NCI-H128 (cell line): Measurements from ENCODE around the gene CACNB4.
"Not testable (repeated sequence)": the region's sequence is repeated elsewhere in the genome, so short reads cannot be mapped to it uniquely, and the experiment has no call there.

Experiments used
- DNase-seq: peaks from one replicate; lab custom pipeline; 2025; ENCODE audit not compliant: unreplicated experiment; lab: John Stamatoyannopoulos, UW

Gene CACNB4

GRCh38 chr2:151946899-151947812, 151.7 kb downstream of the CACNB4 start:
- DNase-seq, result no peak

- no peak for DNase-seq
Observed at GRCh38 chr2:151946250-151946884, 152.5 kb downstream of the CACNB4 start.

GRCh38 chr2:151945602-151946001, 153.2 kb downstream of the CACNB4 start:
- DNase-seq, result no peak

- DNase-seq, result no peak
Observed at GRCh38 chr2:151945186-151945585, 153.7 kb downstream of the CACNB4 start.

- no peak for DNase-seq
Observed at GRCh38 chr2:151943461-151943860, 155.4 kb downstream of the CACNB4 start.

- not testable (repeated sequence) for DNase-seq
Observed at GRCh38 chr2:151942540-151943205, 156.2 kb downstream of the CACNB4 start.

- no peak for DNase-seq
Observed at GRCh38 chr2:151937966-151938365, 160.9 kb downstream of the CACNB4 start.

- no peak for DNase-seq
Observed at GRCh38 chr2:151936626-151937025, 162.2 kb downstream of the CACNB4 start.

- no peak for DNase-seq
Observed at GRCh38 chr2:151933266-151933804, 165.5 kb downstream of the CACNB4 start.

GRCh38 chr2:151931756-151932155, 167.1 kb downstream of the CACNB4 start:
- DNase-seq, result no peak

- DNase-seq, result no peak
Observed at GRCh38 chr2:151931030-151931611, 167.7 kb downstream of the CACNB4 start.

GRCh38 chr2:151930042-151930441, 168.8 kb downstream of the CACNB4 start:
- DNase-seq, result no peak

GRCh38 chr2:151928380-151928779, 170.5 kb downstream of the CACNB4 start:
- DNase-seq, result no peak

GRCh38 chr2:151927501-151928221, 171.2 kb downstream of the CACNB4 start:
- no peak for DNase-seq

GRCh38 chr2:151922845-151923666, 175.8 kb downstream of the CACNB4 start:
- no peak for DNase-seq

GRCh38 chr2:151919786-151920185, 179.1 kb downstream of the CACNB4 start:
- no peak for DNase-seq

- no peak for DNase-seq
Observed at GRCh38 chr2:151918308-151918707, 180.5 kb downstream of the CACNB4 start.

- no peak for DNase-seq
Observed at GRCh38 chr2:151916632-151917031, 182.2 kb downstream of the CACNB4 start.

- DNase-seq, result not testable (repeated sequence)
Observed at GRCh38 chr2:151915629-151916025, 183.2 kb downstream of the CACNB4 start.
